Islet of Langerhans (tissue), 1 donor: ENCODE results near the gene MYO1D.
A peak's percentile ranks its signal among the peaks of the same experiment; 100 is the strongest.
"Not testable (repeated sequence)": the region's sequence is repeated elsewhere in the genome, so short reads cannot be mapped to it uniquely, and the experiment has no call there.

Source experiments
- FAIRE-seq: peaks from one replicate; lab custom pipeline; 2011; peaks lifted over from hg19 to GRCh38; lab: Jason Lieb, UNC

MYO1D gene

GRCh38 chr17:32671896-32672295 lies 205.0 kb downstream of the MYO1D start:
- FAIRE-seq, result no peak

- no peak for FAIRE-seq
Measured at GRCh38 chr17:32664936-32665583, 211.9 kb downstream of the MYO1D start.

GRCh38 chr17:32660496-32660985 lies 216.4 kb downstream of the MYO1D start:
- FAIRE-seq, result no peak

- peak; percentile 51 for FAIRE-seq
Measured at GRCh38 chr17:32659419-32659842, 217.5 kb downstream of the MYO1D start.

- FAIRE-seq, result no peak
Measured at GRCh38 chr17:32658470-32659418, 218.2 kb downstream of the MYO1D start.

- no peak for FAIRE-seq
Measured at GRCh38 chr17:32656886-32657285, 220.0 kb downstream of the MYO1D start.

GRCh38 chr17:32654324-32654723 lies 222.6 kb downstream of the MYO1D start:
- FAIRE-seq, result no peak

GRCh38 chr17:32651084-32651483 lies 225.8 kb downstream of the MYO1D start:
- no peak for FAIRE-seq

- FAIRE-seq, result no peak
Measured at GRCh38 chr17:32648450-32648849, 228.5 kb downstream of the MYO1D start.

- FAIRE-seq, result no peak
Measured at GRCh38 chr17:32646941-32647340, 230.0 kb downstream of the MYO1D start.

GRCh38 chr17:32641514-32641913 lies 235.4 kb downstream of the MYO1D start:
- not testable (repeated sequence) for FAIRE-seq

- no peak for FAIRE-seq
Measured at GRCh38 chr17:32636598-32637218, 240.2 kb downstream of the MYO1D start.

- FAIRE-seq, result no peak
Measured at GRCh38 chr17:32634167-32634566, 242.8 kb downstream of the MYO1D start.

- FAIRE-seq, result no peak
Measured at GRCh38 chr17:32631341-32632096, 245.4 kb downstream of the MYO1D start.

- FAIRE-seq, result no peak
Measured at GRCh38 chr17:32629563-32630190, 247.2 kb downstream of the MYO1D start.

GRCh38 chr17:32628271-32629044 lies 248.5 kb downstream of the MYO1D start:
- FAIRE-seq, result peak; percentile 96

GRCh38 chr17:32627239-32627996 lies 249.5 kb downstream of the MYO1D start:
- FAIRE-seq, result peak; percentile 97

GRCh38 chr17:32626379-32626791 lies 250.5 kb downstream of the MYO1D start:
- FAIRE-seq, result peak; percentile 60

- no peak for FAIRE-seq
Measured at GRCh38 chr17:32625971-32626370, 251.0 kb downstream of the MYO1D start.

GRCh38 chr17:32623196-32623595 lies 253.7 kb downstream of the MYO1D start:
- no peak for FAIRE-seq
